HUES48 (cell line): ENCODE measurements around the gene MTMR12.
A peak's percentile ranks its signal among the peaks of the same experiment; 100 is the strongest.

Source experiments
- H3K27ac ChIP-seq: one replicate; pipeline ENCODE4 v1.7.0; 2013; ENCODE audit warnings: low read depth, low read length, inconsistent platforms
- H3K27me3 ChIP-seq: 2 replicates; pipeline ENCODE4 v1.6.1; 2013; ENCODE audit warnings: mild to moderate bottlenecking, low read length; ENCODE audit not compliant: control insufficient read depth, insufficient read depth
- H3K36me3 ChIP-seq: 2 replicates; pipeline ENCODE4 v1.6.1; 2013; ENCODE audit warnings: low read length; ENCODE audit not compliant: control insufficient read depth, insufficient read depth
- H3K4me1 ChIP-seq: 2 replicates; pipeline ENCODE4 v1.6.1; 2013; ENCODE audit warnings: mild to moderate bottlenecking, low read length; ENCODE audit not compliant: control insufficient read depth, insufficient read depth
- H3K4me3 ChIP-seq: 2 replicates; pipeline ENCODE4 v1.5.1; 2013; ENCODE audit warnings: mild to moderate bottlenecking, low read depth, low read length
- H3K9ac ChIP-seq: 2 replicates; pipeline ENCODE4 v1.6.1; 2013; ENCODE audit warnings: mild to moderate bottlenecking, low read depth, low read length, moderate library complexity
- H3K9me3 ChIP-seq: 2 replicates; pipeline ENCODE4 v1.6.1; 2013; ENCODE audit warnings: low read length; ENCODE audit not compliant: control insufficient read depth, insufficient read depth

The MTMR12 gene

GRCh38 chr5:32311404-32312196 is 1.1 kb downstream of the MTMR12 start:
- Histone ChIP-seq H3K4me3 (peak overlapping the region; percentile 95), H3K36me3 (peaks cover 4% of the 10 kb centered on the region), H3K27me3 (no peaks in the 10 kb centered on the region), H3K27ac (peak overlapping the region; percentile 11), H3K9me3 (no peaks in the 10 kb centered on the region), H3K4me1 (peaks cover 10% of the 10 kb centered on the region), H3K9ac (peak overlapping the region; percentile 81)

DNA sequence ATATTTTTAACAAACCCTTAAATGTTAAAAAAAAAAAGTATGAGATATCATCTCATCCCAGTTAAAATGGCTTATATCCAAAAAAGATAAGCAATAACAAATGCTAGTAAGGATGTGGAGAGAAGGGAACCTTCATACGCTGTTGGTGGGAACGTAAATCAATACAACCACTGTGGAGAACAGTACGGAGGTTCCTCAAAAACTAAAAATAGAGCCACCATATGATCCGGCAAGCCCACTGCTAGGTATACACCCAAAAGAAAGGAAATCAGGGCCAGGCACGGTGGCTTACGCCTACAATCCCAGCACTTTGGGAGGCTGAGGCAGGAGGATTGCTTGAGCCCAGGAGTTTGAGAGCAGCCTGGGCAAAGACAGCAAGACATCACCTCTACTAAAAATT is 3.0 kb downstream of the MTMR12 start:
- Histone ChIP-seq H3K9me3 (no peaks in the 10 kb centered on the region), H3K36me3 (peaks cover 4% of the 10 kb centered on the region), H3K4me3 (no peak overlapping the region), H3K9ac (no peak overlapping the region), H3K27me3 (no peaks in the 10 kb centered on the region), H3K27ac (no peak overlapping the region), H3K4me1 (peaks cover 10% of the 10 kb centered on the region)

DNA sequence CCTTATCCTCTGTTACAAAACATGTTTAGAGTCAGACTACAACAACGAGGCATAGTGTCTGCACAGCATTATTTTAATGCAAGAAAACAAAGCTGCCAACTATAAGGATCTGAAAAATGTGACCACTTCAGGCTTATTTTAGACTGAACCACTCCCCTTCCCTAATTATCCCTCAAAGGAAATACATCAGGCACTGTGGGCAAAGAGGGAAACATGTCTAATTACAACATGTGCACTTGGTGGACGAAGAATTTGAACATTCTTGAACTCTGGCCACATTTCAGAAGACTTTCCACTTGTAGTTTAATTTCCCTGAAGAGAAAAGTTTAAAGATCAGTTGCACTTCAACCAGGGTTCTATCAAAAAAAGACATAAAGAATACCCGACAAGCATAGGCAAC is 3.8 kb downstream of the MTMR12 start:
- Histone ChIP-seq H3K9me3 (no peaks in the 10 kb centered on the region), H3K4me3 (no peak overlapping the region), H3K27me3 (no peaks in the 10 kb centered on the region), H3K27ac (no peak overlapping the region), H3K36me3 (peaks cover 4% of the 10 kb centered on the region), H3K9ac (no peak overlapping the region), H3K4me1 (peaks cover 10% of the 10 kb centered on the region)

- Histone ChIP-seq H3K27me3 (no peaks in the 10 kb centered on the region), H3K27ac (no peak overlapping the region), H3K36me3 (peaks cover 4% of the 10 kb centered on the region), H3K4me1 (peaks cover 21% of the 10 kb centered on the region), H3K9me3 (no peaks in the 10 kb centered on the region), H3K9ac (no peak overlapping the region), H3K4me3 (no peak overlapping the region)
Measured at GRCh38 chr5:32307769-32308194, 5.0 kb downstream of the MTMR12 start.

- no peak overlapping the region for H3K27ac ChIP-seq
- H3K4me3 ChIP-seq: no peak overlapping the region
- H3K36me3 ChIP-seq: peaks cover 4% of the 10 kb centered on the region; the same call in 1 of the 2 replicates
- no peak overlapping the region for H3K9ac ChIP-seq
- H3K27me3 ChIP-seq: no peaks in the 10 kb centered on the region
- no peaks in the 10 kb centered on the region for H3K9me3 ChIP-seq
- H3K4me1 ChIP-seq: peaks cover 26% of the 10 kb centered on the region
Measured at GRCh38 chr5:32304622-32305021, 8.1 kb downstream of the MTMR12 start.

DNA sequence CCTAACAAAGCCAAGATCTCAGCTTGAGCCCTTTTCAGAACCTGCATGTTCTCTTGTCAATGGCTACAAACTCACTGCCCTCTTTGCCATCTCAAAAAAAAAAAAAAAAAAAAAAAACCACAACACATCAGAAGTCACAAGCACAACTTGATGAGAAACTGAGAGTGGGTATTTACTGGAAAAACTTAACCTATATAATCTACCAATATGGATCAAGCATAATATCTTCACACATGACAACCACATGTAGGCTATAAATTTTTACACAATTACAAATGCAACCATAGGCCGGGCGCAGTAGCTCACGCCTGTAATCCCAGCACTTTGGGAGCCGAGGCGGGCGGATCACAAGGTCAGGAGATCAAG is 9.0 kb downstream of the MTMR12 start:
- H3K27ac ChIP-seq: no peak overlapping the region
- H3K4me3 ChIP-seq: no peak overlapping the region
- no peaks in the 10 kb centered on the region for H3K27me3 ChIP-seq
- H3K9me3 ChIP-seq: no peaks in the 10 kb centered on the region
- H3K36me3 ChIP-seq: no peaks in the 10 kb centered on the region
- peaks cover 26% of the 10 kb centered on the region for H3K4me1 ChIP-seq
- no peak overlapping the region for H3K9ac ChIP-seq

GRCh38 chr5:32302835-32303754 is 9.6 kb downstream of the MTMR12 start:
- Histone ChIP-seq H3K36me3 (no peaks in the 10 kb centered on the region), H3K9me3 (no peaks in the 10 kb centered on the region), H3K4me3 (no peak overlapping the region), H3K27me3 (no peaks in the 10 kb centered on the region), H3K4me1 (peaks cover 30% of the 10 kb centered on the region), H3K27ac (no peak overlapping the region), H3K9ac (no peak overlapping the region)

- Histone ChIP-seq H3K9me3 (no peaks in the 10 kb centered on the region), H3K4me3 (no peak overlapping the region), H3K9ac (no peak overlapping the region), H3K27ac (no peak overlapping the region), H3K36me3 (no peaks in the 10 kb centered on the region), H3K4me1 (peaks cover 36% of the 10 kb centered on the region), H3K27me3 (no peaks in the 10 kb centered on the region)
Measured at GRCh38 chr5:32301891-32302290, 10.8 kb downstream of the MTMR12 start.

- H3K4me1 ChIP-seq: peaks cover 36% of the 10 kb centered on the region
- H3K4me3 ChIP-seq: no peak overlapping the region
- H3K27ac ChIP-seq: no peak overlapping the region
- H3K27me3 ChIP-seq: no peaks in the 10 kb centered on the region
- H3K36me3 ChIP-seq: peaks cover 20% of the 10 kb centered on the region
- H3K9ac ChIP-seq: no peak overlapping the region
- no peaks in the 10 kb centered on the region for H3K9me3 ChIP-seq
Measured at GRCh38 chr5:32299059-32299677, 13.6 kb downstream of the MTMR12 start.

DNA sequence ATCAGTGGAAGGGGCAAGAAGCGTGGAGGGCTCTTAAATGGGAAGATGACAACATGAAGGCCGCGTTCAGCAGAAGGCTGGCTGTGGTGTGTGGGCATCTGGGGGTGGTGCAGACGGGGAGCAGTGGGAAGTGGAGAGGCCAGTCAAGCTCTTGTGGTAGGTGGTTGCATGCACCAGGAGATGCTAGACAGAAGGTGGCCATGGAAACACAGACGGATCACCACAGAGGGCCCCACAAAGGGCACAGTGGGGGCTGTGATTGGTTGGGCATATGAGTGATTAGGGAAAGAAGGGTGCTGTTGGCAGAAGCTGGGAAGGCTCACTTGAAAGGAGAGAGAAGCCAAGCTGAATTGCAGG is 14.7 kb downstream of the MTMR12 start:
- peaks cover 27% of the 10 kb centered on the region for H3K4me1 ChIP-seq
- H3K27me3 ChIP-seq: no peaks in the 10 kb centered on the region
- H3K27ac ChIP-seq: no peak overlapping the region
- no peak overlapping the region for H3K4me3 ChIP-seq
- H3K9me3 ChIP-seq: no peaks in the 10 kb centered on the region
- H3K9ac ChIP-seq: no peak overlapping the region
- peaks cover 23% of the 10 kb centered on the region for H3K36me3 ChIP-seq
